Type B pancreatic cell (in vitro differentiated cells): ENCODE measurements around the gene FAM20C. TPM values are rescaled to one million over a fixed set of nuclear protein-coding genes. Genes with fewer than 3 reads are reported as not detected.
"Not testable (repeated sequence)": the region's sequence is repeated elsewhere in the genome, so short reads cannot be mapped to it uniquely, and the experiment has no call there.

Experiments
- DNase-seq: peaks from one replicate; pipeline ENCODE4 v3.0.0; 2021; ENCODE audit warnings: mixed read lengths; ENCODE audit not compliant: unreplicated experiment; ENCODE audit errors: extremely low spot score
- H3K27ac Mint-ChIP-seq: 2 replicates; pipeline ENCODE4 v1.8.0; 2021; ENCODE audit warnings: mild to moderate bottlenecking, mixed read lengths
- H3K27me3 Mint-ChIP-seq: 2 replicates; pipeline ENCODE4 v1.8.0; 2021; ENCODE audit warnings: mixed read lengths
- H3K36me3 Mint-ChIP-seq: 2 replicates; pipeline ENCODE4 v1.8.0; 2021; ENCODE audit warnings: mixed read lengths
- H3K4me1 Mint-ChIP-seq: one replicate; pipeline ENCODE4 v1.8.0; 2021; ENCODE audit warnings: mixed read lengths; ENCODE audit not compliant: unreplicated experiment
- H3K4me3 Mint-ChIP-seq: 2 replicates; pipeline ENCODE4 v1.8.0; 2021; ENCODE audit warnings: mild to moderate bottlenecking, mixed read lengths
- H3K9me3 Mint-ChIP-seq: 2 replicates; pipeline ENCODE4 v1.8.0; 2021; ENCODE audit warnings: mixed read lengths
- CTCF ChIP-seq: fragments of 200-600 bp; sonication (generic); conservative IDR thresholded peaks from 2 replicates; pipeline ENCODE4 v1.5.0; 2021; ENCODE audit warnings: antibody characterized with exemption, mild to moderate bottlenecking
- total RNA-seq: library from RNA; stranded (reverse); gene quantifications from 2 replicates; pipeline ENCODE4 v1.2.1, GENCODE V29; 2021; ENCODE audit warnings: low replicate concordance

Gene FAM20C
- total RNA-seq, 1 donor from 2014 or later, result 18.1 TPM

- DNase-seq, result no peak
- Mint-ChIP-seq H3K4me3 (no peak overlapping the region), H3K27ac (no peak overlapping the region), H3K27me3 (peaks cover 19% of the 10 kb centered on the region), H3K4me1 (no peaks in the 10 kb centered on the region), H3K9me3 (no peaks in the 10 kb centered on the region), H3K36me3 (no peaks in the 10 kb centered on the region)
- TF ChIP-seq CTCF, result no peak
These were observed 12.2 kb upstream of the FAM20C start for GRCh38 chr7:179948-180694.

- Mint-ChIP-seq H3K27ac (no peak overlapping the region), H3K36me3 (no peaks in the 10 kb centered on the region), H3K4me3 (no peak overlapping the region), H3K4me1 (no peaks in the 10 kb centered on the region), H3K27me3 (peaks cover 19% of the 10 kb centered on the region), H3K9me3 (no peaks in the 10 kb centered on the region)
- no peak for TF ChIP-seq CTCF
- DNase-seq, result no peak
These were observed 10.6 kb upstream of the FAM20C start for GRCh38 chr7:181738-182137.

- peaks cover 24% of the 10 kb centered on the region for H3K27me3 Mint-ChIP-seq
- H3K36me3 Mint-ChIP-seq, H3K4me3 Mint-ChIP-seq, H3K9me3 Mint-ChIP-seq, H3K4me1 Mint-ChIP-seq, DNase-seq, H3K27ac Mint-ChIP-seq: not testable (repeated sequence)
These were observed 9.9 kb upstream of the FAM20C start for GRCh38 chr7:182502-182901.

- Mint-ChIP-seq H3K9me3 (no peaks in the 10 kb centered on the region), H3K4me3 (no peak overlapping the region), H3K27me3 (peaks cover 28% of the 10 kb centered on the region), H3K4me1 (peaks cover 4% of the 10 kb centered on the region), H3K27ac (no peak overlapping the region), H3K36me3 (no peaks in the 10 kb centered on the region)
- TF ChIP-seq CTCF, result no peak
- no peak for DNase-seq
These were observed 8.7 kb upstream of the FAM20C start for GRCh38 chr7:183496-184292.

- peaks cover 23% of the 10 kb centered on the region for H3K27me3 Mint-ChIP-seq
- H3K36me3 Mint-ChIP-seq, result peaks cover 3% of the 10 kb centered on the region
- H3K9me3 Mint-ChIP-seq, result no peaks in the 10 kb centered on the region
- peaks cover 4% of the 10 kb centered on the region for H3K4me1 Mint-ChIP-seq
- TF ChIP-seq CTCF, result no peak
- no peak overlapping the region for H3K4me3 Mint-ChIP-seq
- H3K27ac Mint-ChIP-seq, result no peak overlapping the region
- DNase-seq, result no peak
These were observed 7.8 kb upstream of the FAM20C start for GRCh38 chr7:184294-185264.
